Neural progenitor cell (in vitro differentiated cells): ENCODE data around the gene EPHB3.

Experiments used
- CTCF ChIP-seq: fragments of 200-600 bp; sonication (generic); IDR thresholded peaks from 2 replicates; pipeline ENCODE4 v1.5.1; 2017; ENCODE audit warnings: antibody characterized with exemption, mild to moderate bottlenecking
- EZH2 ChIP-seq: fragments of 200-600 bp; sonication (generic); IDR thresholded peaks from 2 replicates; pipeline ENCODE4 v1.6.1; 2017; ENCODE audit warnings: antibody characterized with exemption, mild to moderate bottlenecking, moderate library complexity

GRCh38 chr3:184616436-184616835 is 54.9 kb downstream of the EPHB3 start:
- TF ChIP-seq CTCF: no peak
- TF ChIP-seq EZH2: no peak
